ENCODE data around the gene PAXIP1.

PAXIP1 gene

DNA sequence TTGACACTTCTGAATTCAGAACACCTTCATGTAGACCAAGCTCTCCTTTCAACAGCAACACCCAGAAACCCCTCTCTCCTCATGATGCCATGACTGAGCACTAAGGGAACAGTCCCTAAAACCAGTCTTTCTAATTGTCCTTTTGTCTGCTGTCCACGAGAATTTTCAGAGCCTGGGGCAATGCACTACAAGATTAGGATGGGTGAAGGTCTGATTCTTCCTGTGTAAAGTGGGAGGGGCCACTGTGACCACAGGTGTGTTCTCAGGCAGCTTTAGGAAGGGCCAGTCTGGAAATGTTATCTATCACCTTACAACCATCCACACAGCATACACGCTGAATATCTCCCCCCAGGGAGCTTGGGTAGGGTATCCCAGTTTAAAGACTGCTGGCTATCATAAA, 7.9 kb downstream of the PAXIP1 start:
- no peak for DNase-seq (ENCODE audit: low read depth)

- DNase-seq (ENCODE audit: low read depth), result no peak
Measured at GRCh38 chr7:154990964-154991540, 11.9 kb downstream of the PAXIP1 start.

DNA sequence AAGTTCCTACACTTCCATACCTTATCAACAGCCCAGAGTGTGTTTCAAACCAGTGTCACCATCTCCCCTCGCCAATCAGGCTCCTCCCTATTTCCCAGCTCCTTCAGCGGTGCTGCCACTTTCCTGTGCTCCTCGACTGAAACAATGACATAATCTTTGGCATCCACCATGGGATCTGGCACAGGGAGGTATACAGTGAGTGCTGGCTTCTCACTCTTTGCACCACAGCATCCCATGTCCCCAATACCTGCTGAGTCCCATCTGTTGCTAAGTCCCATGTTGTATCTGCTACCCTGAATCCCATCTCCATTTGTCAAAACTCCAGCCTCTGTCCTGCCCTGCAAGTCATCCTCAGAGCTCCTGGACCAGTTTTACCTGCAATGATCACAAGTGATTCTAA, 15.4 kb downstream of the PAXIP1 start:
- DNase-seq (ENCODE audit: low read depth), result no peak

DNA sequence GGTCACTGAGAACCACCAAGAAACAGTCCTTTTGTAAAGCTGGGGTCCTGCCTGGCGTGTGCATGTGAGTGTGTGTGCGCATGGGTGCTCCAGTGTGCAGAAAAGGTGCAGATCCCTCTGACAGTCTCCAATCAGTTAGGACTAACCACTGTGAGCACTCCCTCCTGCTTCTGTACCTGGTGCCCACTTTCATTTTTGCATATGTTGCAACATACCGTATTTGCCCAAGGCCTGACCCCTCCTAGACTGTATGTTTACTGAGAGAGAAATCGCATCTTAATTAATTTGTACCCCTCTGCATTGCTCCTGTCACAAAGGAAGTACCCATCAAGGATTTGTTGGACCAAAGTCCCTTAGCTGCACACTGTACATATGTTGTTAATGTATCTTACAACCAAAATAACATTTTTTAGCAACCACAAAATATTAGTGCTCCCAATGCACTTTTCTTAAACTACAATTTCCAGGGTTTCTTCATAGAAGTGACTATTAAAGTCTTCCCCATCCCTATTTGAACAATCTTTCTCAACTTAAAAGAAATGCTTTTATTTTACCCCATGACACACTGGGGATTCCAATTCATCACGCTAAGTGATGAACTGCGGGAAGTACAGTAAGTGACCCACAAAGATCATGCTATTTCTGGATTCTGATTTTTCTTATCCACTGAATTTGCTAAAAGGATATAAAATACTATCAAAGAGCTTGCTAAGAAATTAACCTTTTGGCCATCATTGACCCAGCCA, 16.6 kb downstream of the PAXIP1 start:
- no peak for DNase-seq (ENCODE audit: low read depth)

GRCh38 chr7:154985230-154985629, 17.7 kb downstream of the PAXIP1 start:
- DNase-seq (ENCODE audit: low read depth), result no peak

DNA sequence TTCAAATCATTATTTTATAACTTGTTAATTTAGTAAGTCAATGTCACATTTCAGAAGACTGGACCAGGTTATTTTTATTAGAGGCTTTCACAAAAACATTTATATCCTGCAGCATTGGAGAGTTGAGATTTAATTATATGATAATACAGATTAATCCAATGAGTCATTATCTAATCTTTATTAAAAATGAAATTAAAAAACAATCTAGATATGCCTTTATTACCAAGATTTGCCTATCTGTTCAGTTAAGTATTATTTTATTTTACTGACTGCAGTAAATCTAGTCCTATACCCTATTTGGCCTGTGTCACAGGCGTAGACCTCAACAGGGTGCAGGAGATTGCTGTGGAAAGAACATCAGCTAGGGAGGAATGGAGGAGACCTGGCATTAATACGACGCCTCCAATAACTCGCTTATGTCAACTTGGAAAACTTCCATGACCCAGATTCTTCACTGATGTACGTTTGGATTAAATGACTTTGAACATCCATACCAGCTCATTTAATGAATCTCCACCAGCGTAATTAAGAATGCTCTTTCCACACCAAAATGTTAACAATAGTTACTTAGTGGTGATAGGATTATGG, 18.2 kb downstream of the PAXIP1 start:
- DNase-seq (ENCODE audit: low read depth), result no peak

- no peak for DNase-seq (ENCODE audit: low read depth)
Measured at GRCh38 chr7:154978017-154978416, 24.9 kb downstream of the PAXIP1 start.

DNA sequence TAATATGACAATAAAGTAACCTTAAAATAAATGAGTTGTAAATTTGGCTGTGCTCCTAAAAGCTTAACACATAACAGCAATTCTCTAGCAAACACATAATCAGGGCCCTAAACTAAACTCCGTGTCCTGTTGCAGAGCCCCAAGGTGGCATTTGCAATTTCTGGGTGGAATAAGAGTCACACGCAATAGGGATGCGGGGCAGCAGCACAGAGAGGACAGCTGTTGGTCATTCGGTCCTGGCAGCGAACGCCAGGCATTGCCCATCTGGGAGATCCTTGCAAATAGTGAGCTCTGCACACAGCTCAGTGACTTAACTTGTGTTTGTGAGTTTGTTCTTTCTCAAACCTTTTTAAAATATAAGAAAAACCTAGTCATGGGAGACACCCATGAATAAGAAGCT, 25.7 kb downstream of the PAXIP1 start:
- DNase-seq (ENCODE audit: low read depth), result no peak

DNA sequence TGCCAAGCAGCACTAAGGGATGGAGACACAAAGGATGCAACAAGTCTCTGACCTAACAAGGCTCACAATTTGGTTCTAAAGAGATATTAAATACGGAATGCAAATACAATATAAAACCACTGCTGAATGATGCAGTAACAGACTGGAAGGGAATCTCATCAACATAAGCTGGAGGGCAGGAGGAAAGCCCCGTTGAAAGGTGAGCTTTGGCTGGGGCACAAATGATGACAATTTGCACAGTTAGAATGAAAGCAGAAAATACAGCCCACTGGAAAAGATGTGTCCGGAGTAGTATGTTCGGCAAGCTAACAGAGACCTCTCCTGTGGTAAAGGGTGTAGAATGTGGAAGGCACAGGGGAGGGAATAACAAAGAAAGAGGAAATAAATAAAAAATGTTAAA, 26.1 kb downstream of the PAXIP1 start:
- DNase-seq (ENCODE audit: low read depth), result no peak

DNA sequence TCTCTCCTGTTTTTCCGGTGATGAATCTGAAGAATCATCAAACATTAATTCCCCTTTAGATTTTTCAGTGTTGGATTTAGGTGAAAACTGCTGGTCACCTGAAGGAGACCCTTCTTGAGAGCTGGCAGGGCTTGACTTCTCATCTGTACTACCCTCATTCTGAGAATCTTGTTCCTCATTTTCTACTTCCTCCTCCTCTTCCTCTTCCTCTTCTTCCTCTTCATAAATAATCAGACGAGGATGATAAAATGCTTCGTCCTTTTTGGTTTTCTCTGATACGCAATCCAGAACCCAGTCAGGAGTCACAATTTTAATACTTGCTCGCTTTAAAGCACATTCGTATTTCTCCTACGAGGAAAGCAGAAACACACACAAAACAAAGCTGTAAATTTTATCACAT, 26.9 kb downstream of the PAXIP1 start:
- DNase-seq (ENCODE audit: low read depth), result no peak

- no peak for DNase-seq (ENCODE audit: low read depth)
Measured at GRCh38 chr7:154973381-154973780, 29.5 kb downstream of the PAXIP1 start.

- no peak for DNase-seq (ENCODE audit: low read depth)
Measured at GRCh38 chr7:154968336-154969001, 34.5 kb downstream of the PAXIP1 start.

DNA sequence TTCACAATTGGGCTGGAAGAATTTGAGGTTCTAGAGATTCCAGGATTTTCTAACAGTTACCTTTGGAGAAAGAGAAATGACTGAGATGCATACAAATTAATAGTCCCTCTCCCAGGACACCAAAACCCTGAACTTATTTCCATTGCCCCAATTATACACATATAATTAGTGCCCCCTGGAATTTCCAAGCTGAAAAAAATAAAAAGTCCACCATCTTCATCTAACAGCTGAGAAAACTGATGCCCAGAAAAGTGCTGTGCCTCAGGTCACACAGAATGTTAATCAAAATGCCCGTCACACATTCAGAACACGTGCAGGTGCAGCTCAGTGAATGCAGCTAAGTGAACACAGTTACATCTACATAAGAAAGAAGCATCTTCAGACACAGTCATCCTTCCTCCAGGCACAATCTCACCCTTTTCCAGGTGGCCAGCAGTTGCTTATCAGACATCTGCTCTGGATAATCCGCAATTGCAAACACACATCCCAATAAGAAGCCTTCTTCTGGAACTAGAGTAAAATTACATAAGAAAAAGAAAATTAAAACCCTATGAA, 35.4 kb downstream of the PAXIP1 start:
- DNase-seq (ENCODE audit: low read depth), result no peak

GRCh38 chr7:154965014-154965413, 37.9 kb downstream of the PAXIP1 start:
- no peak for DNase-seq (ENCODE audit: low read depth)

DNA sequence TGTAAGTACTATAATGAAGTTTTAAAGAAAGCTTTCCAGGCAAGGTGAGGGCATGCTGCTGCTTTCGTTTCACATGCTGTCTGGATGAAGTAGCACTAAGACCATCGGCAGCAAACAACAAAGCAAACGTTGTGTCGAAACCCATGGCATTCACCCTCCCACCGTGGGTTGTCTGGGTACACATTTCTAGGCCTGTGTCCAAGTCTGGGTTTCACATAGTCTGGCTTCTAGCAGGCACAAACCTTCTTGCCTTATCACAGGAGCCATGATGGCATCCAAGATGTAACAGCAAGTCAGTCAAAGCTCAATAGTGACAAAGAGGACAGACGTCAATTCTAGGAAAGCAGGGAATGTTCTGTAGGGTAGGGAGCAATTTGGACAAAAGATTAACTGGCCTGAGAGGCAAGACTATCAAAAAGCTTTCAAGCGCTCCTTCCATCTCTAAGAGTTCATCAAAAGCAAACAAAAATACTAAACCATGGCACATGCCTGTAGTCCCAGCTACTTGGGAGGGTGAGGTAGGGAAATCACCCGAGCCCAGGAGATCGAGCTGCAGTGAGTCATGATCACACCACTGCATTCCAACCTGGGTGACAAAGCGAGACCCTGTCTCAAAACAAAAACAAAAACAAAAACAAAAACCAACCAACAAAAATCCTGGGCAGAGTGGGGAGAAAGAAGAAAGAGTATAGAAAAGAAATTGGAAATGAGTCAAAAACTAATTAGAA, 42.7 kb downstream of the PAXIP1 start:
- no peak for DNase-seq (ENCODE audit: low read depth)

- DNase-seq (ENCODE audit: low read depth), result no peak
Measured at GRCh38 chr7:154956427-154956826, 46.5 kb downstream of the PAXIP1 start.

GRCh38 chr7:154953006-154953684, 49.8 kb downstream of the PAXIP1 start:
- peak; percentile 38 for DNase-seq (ENCODE audit: low read depth)

- DNase-seq (ENCODE audit: low read depth), result no peak
Measured at GRCh38 chr7:154950960-154951359, 52.0 kb downstream of the PAXIP1 start.

DNA sequence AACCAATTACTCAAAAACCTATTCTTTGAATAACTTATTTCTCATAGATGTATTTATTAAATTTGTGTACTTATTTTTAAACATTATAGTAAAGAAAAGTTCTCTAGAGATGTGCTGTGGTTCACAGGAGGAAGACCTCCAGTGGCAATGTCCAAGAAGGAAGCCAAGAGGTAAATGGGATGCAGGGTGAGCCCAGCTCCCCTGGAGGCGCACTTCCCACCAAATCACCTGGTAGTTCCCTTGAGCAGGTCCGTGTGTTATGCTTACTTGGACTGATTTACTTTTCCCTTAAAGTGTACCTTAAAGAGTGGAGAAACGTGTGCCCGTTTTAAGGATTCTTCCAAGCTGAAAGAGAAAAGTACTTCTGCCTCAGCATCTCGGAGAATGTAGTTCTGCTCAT, 55.3 kb downstream of the PAXIP1 start:
- no peak for DNase-seq (ENCODE audit: low read depth)

GRCh38 chr7:154946166-154946565, 56.8 kb downstream of the PAXIP1 start:
- no peak for DNase-seq (ENCODE audit: low read depth)

- no peak for DNase-seq (ENCODE audit: low read depth)
Measured at GRCh38 chr7:154943906-154944305, 59.0 kb downstream of the PAXIP1 start.

DNA sequence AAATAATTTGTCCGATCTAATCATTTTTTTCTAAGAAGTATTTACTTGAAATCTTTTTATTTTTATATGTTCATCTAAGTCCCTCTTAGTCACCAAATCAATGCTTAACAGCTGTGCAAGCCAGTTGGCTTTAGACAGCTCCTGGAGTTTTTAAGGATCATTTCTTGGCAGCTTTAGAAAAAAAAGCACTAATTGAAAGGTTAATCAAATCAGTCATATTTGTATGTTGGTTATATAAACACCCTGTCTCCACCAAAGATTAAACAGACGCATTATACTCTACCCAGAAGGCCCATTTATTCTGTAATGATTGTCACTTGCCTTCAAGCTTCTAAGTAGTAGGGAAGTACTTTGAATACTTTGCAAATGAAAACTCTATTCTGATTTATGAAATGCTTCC, 60.2 kb downstream of the PAXIP1 start:
- no peak for DNase-seq (ENCODE audit: low read depth)

Measured in activated T-cell treated with anti-CD3 and anti-CD28 coated beads for 24 hours (primary cell).